Erythroblast (primary cell): ENCODE measurements around the gene SPON1.

Experiments
- GATA1 ChIP-seq: IDR thresholded peaks from 2 replicates; pipeline ENCODE4 v1.6.1; 2011; ENCODE audit warnings: low read depth, mild to moderate bottlenecking, control low read depth, low read length, moderate library complexity
- POLR2A ChIP-seq: IDR thresholded peaks from 2 replicates; pipeline ENCODE4 v1.6.1; 2011; ENCODE audit warnings: mild to moderate bottlenecking, low read length

- TF ChIP-seq POLR2A (no peak), GATA1 (no peak)
Measured at GRCh38 chr11:13965337-13965736, 2.8 kb downstream of the SPON1 start.
